GM21526 (cell line): ENCODE results near the gene RAB3C.
"Not testable (repeated sequence)": the region's sequence is repeated elsewhere in the genome, so short reads cannot be mapped to it uniquely, and the experiment has no call there.

ENCODE experiments used
- ATAC-seq: cut with Tn5 transposase; IDR thresholded peaks from one replicate; pipeline ENCODE4 v1.9.1; 2021; ENCODE audit warnings: moderate library complexity; ENCODE audit not compliant: unreplicated experiment, low FRiP score

Gene RAB3C

GRCh38 chr5:58672521-58672920, 89.6 kb downstream of the RAB3C start:
- ATAC-seq: no peak

GRCh38 chr5:58674070-58674469, 91.2 kb downstream of the RAB3C start:
- no peak for ATAC-seq

- no peak for ATAC-seq
Measured at GRCh38 chr5:58674711-58675110, 91.8 kb downstream of the RAB3C start.

- no peak for ATAC-seq
Measured at GRCh38 chr5:58675341-58675740, 92.5 kb downstream of the RAB3C start.

- no peak for ATAC-seq
Measured at GRCh38 chr5:58677650-58678049, 94.8 kb downstream of the RAB3C start.

GRCh38 chr5:58680503-58680902, 97.6 kb downstream of the RAB3C start:
- ATAC-seq: no peak

- ATAC-seq: no peak
Measured at GRCh38 chr5:58681943-58682342, 99.1 kb downstream of the RAB3C start.

GRCh38 chr5:58683567-58683966, 100.7 kb downstream of the RAB3C start:
- ATAC-seq: no peak

- ATAC-seq: no peak
Measured at GRCh38 chr5:58687079-58687478, 104.2 kb downstream of the RAB3C start.

- ATAC-seq: no peak
Measured at GRCh38 chr5:58687595-58687994, 104.7 kb downstream of the RAB3C start.

- ATAC-seq: not testable (repeated sequence)
Measured at GRCh38 chr5:58699088-58699761, 116.3 kb downstream of the RAB3C start.

GRCh38 chr5:58699762-58700118, 116.9 kb downstream of the RAB3C start:
- ATAC-seq: no peak

GRCh38 chr5:58703925-58704555, 121.2 kb downstream of the RAB3C start:
- no peak for ATAC-seq

GRCh38 chr5:58706736-58707135, 123.9 kb downstream of the RAB3C start:
- no peak for ATAC-seq

GRCh38 chr5:58708456-58708855, 125.6 kb downstream of the RAB3C start:
- no peak for ATAC-seq

- not testable (repeated sequence) for ATAC-seq
Measured at GRCh38 chr5:58710425-58710824, 127.5 kb downstream of the RAB3C start.

- ATAC-seq: no peak
Measured at GRCh38 chr5:58710871-58711270, 128.0 kb downstream of the RAB3C start.

- ATAC-seq: no peak
Measured at GRCh38 chr5:58711965-58712364, 129.1 kb downstream of the RAB3C start.

GRCh38 chr5:58714046-58714445, 131.2 kb downstream of the RAB3C start:
- ATAC-seq: no peak

GRCh38 chr5:58715997-58716656, 133.3 kb downstream of the RAB3C start:
- no peak for ATAC-seq

- no peak for ATAC-seq
Measured at GRCh38 chr5:58716713-58717112, 133.8 kb downstream of the RAB3C start.
